IPS-11a (cell line): Measurements from ENCODE around the gene SDSL.

ENCODE experiments used
- H3K4me3 ChIP-seq: one replicate; pipeline ENCODE4 v1.5.1; 2013; ENCODE audit warnings: low read depth, low read length, control low read depth

SDSL gene

DNA sequence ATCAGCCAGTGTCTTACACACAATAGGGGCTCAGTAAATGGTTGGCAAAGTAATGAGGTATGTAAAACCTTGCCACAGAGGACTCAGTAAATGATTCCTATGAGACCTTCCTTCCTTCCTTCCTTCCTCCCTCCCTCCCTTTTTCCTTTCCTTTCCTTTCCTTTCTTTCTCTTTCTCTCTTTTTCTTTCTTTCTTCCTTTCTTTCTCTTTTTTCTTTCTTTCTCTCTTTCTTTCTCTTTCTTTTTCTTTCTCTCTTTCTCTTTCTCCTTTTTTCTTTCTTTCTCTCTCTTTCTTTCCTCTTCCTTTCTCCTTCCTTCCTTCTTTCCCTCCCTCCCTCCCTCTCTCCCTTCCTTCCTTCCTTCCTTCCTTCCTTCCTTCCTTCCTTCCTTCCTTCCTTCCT, 26.0 kb upstream of the SDSL start:
- H3K4me3 ChIP-seq, result no peak overlapping the region

- no peak overlapping the region for H3K4me3 ChIP-seq
Observed at GRCh38 chr12:113396828-113397496, 25.2 kb upstream of the SDSL start.

GRCh38 chr12:113397497-113398197, 24.5 kb upstream of the SDSL start:
- no peak overlapping the region for H3K4me3 ChIP-seq

DNA sequence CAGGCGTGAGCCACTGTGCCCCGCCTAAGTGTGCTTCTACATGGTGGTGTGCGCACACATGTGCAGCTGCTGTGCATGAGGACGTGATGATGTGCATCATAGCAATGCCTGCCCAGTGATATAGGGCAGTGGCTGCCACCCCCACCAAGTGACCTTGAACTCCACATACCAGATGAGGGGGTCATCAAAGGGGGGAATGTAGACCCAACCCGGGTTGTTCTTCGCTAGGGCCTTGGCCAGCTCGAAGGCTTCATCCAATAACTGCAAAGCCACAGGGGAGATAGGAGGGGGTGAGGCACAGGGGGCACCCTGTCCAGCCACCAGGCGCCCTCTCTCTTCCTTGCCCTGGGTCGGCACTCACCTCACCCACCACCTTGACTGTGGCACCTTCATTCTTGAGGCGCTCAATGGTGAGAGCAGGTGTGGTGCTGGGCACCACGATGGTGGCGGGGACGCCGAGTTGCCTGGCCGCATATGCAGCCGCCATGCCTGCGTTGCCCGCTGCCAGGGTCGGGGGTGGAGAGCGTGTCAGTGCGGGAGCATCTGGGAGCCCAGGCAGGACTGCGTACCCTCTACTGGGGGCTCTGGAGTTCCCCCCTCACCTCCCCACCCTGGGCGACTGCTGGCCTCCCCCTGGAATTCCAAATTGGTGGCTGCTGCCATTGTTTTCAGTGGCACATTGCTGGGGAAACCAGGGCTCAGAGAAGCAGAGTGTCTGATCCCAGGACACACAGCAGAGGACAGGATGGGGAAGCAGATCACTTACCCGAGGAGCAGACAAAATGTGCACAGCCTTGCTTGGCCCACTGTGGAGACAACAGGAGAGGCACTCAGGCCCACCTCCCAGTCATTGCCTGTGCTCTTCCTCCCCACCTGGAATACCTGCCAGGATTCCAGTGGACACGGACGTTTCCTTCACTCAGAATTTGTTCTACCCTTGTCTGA, 23.6 kb upstream of the SDSL start:
- H3K4me3 ChIP-seq, result no peak overlapping the region

DNA sequence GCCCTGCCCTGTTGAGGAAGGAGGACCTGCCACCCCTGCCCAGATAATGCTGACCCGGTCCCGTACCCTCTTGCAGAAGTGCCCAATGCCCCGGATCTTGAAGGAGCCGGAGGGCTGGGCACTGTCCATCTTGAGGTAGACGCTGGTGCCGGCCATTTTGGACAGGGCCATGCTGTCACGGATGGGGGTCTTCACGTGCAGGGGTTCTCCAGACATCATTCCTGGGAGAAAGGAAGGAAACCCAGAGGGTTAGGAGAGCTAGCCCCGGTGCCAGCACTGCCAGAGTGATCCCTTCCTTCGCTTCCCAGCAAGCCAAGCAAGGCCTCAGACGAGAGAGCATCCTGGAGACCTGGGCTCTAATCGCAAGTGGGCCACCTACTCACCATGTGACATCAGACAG, 22.7 kb upstream of the SDSL start:
- no peak overlapping the region for H3K4me3 ChIP-seq

DNA sequence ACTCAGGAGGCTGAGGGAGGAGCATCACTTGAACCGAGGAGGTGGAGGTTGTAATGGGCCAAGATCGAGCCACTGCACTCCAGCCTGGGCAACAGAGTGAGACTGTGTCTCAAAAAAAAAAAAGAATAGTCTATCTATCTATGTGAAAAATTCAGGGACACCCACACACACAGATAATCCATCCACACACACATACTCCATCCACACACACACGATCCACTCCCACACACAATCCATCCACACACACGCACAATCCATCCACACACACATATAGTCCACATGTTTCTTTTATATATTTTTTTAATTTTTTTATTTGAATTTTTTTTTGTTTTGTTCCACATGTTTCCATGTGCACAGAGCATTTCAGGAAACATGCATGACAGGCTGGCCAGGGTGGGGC, 21.8 kb upstream of the SDSL start:
- H3K4me3 ChIP-seq, result no peak overlapping the region

- no peak overlapping the region for H3K4me3 ChIP-seq
Observed at GRCh38 chr12:113401066-113402000, 20.8 kb upstream of the SDSL start.

DNA sequence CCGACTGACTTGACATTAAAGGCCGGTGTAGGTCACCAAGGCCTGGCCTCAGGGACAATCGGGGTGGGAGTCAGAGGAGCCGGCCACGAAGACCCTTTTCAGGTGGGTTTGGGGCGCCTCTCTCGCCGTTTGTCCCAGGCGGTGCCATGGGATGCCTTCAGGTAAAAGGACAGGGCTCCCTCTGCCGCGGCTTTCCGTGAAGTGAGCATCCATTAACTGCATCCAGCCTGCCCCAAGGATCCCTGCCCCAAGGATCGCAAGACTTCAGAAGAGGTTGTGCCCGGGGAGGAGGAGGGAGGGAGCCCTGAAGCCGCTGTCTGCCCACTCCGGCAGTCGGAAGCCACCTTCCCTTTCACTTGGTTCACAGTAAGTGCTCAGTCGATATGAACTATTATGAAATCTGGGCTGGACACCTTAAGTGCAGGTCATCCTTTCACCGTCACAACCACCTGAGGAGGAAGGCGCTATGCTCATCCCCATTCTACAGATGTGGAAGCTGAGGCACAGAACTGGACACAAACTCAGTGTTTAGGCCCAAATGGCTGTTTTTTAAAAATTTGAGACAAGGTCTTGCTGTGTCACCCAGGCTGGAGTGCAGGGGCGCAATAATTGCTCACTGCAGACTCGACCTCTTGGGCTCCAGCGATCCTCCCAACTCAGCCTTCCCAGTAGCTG, 19.5 kb upstream of the SDSL start:
- H3K4me3 ChIP-seq, result no peak overlapping the region

GRCh38 chr12:113403435-113404415, 18.5 kb upstream of the SDSL start, which contains the start of gene SDS:
TSS of gene SDS (minus strand) at chr12:113403887. CDS start at chr12:113399708, 4,179 bp downstream.
- H3K4me3 ChIP-seq, result no peak within 1 kb of the TSS

DNA sequence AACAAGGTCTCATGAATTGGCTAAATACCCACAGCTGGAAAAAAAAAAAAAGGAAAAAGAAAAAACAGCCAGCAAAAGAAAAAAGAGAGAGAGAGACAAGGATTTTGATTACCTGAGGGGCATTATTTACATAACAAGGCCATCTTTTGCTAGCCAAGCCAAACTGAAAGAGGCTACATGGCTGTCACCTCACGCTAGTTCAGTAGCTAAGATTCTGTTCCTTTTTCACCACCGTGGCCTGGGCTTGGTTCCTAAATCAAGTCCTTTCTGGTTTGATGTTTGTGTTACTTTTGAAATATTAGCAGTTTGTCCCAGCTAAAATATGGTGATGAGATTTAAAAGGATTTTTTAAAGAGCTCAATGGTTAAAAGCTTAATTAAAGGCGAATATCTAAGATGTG, 16.5 kb upstream of the SDSL start:
- H3K4me3 ChIP-seq, result no peak overlapping the region

GRCh38 chr12:113407931-113408600, 14.1 kb upstream of the SDSL start:
- no peak overlapping the region for H3K4me3 ChIP-seq

GRCh38 chr12:113408756-113409298, 13.4 kb upstream of the SDSL start:
- H3K4me3 ChIP-seq, result no peak overlapping the region

GRCh38 chr12:113409462-113410124, 12.6 kb upstream of the SDSL start:
- H3K4me3 ChIP-seq, result no peak overlapping the region

DNA sequence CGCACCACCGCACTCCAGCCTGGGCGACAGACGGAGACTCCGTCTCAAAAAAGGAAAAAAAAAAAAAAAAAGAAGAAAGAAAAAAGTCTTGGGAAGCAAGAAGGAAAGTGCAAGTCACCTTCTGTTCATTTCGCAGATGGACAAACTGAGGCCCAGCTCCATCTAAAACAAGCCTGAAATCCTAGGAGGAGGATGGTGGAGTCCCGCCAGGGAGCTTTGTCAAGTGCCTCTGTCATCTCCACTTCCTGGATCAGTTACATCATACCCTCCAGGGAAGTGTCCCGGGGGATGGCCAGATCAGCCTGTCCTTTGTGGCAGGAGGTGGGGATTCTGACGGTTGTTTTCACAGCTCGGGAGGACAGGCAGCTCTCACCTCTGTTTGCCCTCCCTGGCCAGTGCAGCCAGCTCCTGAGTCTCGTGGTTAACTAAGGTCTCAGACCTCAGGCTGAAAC, 8.7 kb upstream of the SDSL start:
- H3K4me3 ChIP-seq, result no peak overlapping the region

DNA sequence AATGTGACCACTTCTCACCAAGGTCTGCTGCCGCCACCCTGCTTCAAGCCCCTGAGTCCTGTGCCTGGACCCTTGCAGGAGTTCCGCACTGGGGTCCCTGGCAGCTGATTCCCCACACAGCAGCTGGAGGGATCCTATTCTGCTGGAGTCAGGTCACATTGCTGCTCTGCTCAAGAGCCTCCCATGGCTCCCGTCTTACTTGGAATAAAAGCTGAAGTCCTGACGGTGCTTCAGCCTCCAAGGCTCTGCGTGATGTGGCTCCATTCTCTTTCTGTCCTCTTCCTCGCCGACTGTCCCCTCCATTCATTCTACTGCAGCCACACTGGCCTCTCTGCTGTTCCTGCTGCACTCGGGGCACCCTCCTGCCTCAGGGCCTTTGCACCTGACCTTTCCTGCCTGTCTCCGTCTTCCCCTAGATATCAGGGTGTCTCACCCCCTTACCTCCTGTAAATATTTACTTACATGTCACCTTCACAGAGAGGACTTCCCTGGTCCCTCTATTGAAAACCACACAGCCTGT, 7.6 kb upstream of the SDSL start:
- H3K4me3 ChIP-seq, result no peak overlapping the region

- no peak overlapping the region for H3K4me3 ChIP-seq
Observed at GRCh38 chr12:113416091-113416754, 6.0 kb upstream of the SDSL start.
